WTC11 (cell line): ENCODE measurements around the gene RTF2. TPM values are rescaled to one million over a fixed set of nuclear protein-coding genes. Genes with fewer than 3 reads are reported as not detected.

Source experiments
- ATAC-seq: fragments of 200-7000 bp; cut with Tn5 transposase; 2 replicates; pipeline ENCODE4 v1.10.0; 2021; ENCODE audit warnings: mild to moderate bottlenecking, moderate library complexity
- CTCF ChIA-PET: fragments of 300-600 bp; sonication (Branson Sonifier 250); formaldehyde crosslinking; loops from one replicate; lab custom pipeline; 2021; ENCODE audit warnings: antibody characterized with exemption; lab: Charles Lee
- POLR2A ChIA-PET: fragments of 350-600 bp; sonication (Branson Sonifier 250); formaldehyde crosslinking; loops from one replicate; lab custom pipeline; 2021; ENCODE audit warnings: antibody characterized with exemption; lab: Charles Lee
- DNase-seq: peaks from one replicate; pipeline ENCODE4 v3.0.0; 2021; ENCODE audit warnings: low spot score
- H3K27ac Mint-ChIP-seq: 2 replicates; pipeline ENCODE4 v1.8.0; 2021; ENCODE audit warnings: mixed read lengths
- H3K27me3 Mint-ChIP-seq: 2 replicates; pipeline ENCODE4 v1.8.0; 2021; ENCODE audit warnings: low read depth, mild to moderate bottlenecking, moderate library complexity, mixed read lengths
- H3K36me3 Mint-ChIP-seq: 2 replicates; pipeline ENCODE4 v1.8.0; 2021; ENCODE audit warnings: mixed read lengths
- H3K4me1 Mint-ChIP-seq: 2 replicates; pipeline ENCODE4 v1.8.0; 2022; ENCODE audit warnings: mixed read lengths
- H3K4me3 Mint-ChIP-seq: 2 replicates; pipeline ENCODE4 v1.8.0; 2021; ENCODE audit warnings: mild to moderate bottlenecking, moderate library complexity, mixed read lengths
- H3K9me3 Mint-ChIP-seq: 2 replicates; pipeline ENCODE4 v1.8.0; 2021; ENCODE audit warnings: mixed read lengths
- EMX1 ChIP-seq: fragments of 250-450 bp; sonication (Bioruptor Pico); IDR thresholded peaks from 2 replicates; pipeline ENCODE4 v1.8.0; 2021; ENCODE audit warnings: mild to moderate bottlenecking
- GABPB1 ChIP-seq: sonication (generic); formaldehyde crosslinking; IDR thresholded peaks from 2 replicates; pipeline ENCODE4 v1.8.1; 2023; ENCODE audit warnings: mild to moderate bottlenecking, missing genetic modification reagents
- GRHL2 ChIP-seq: fragments of 250-450 bp; sonication (Bioruptor Pico); IDR thresholded peaks from 2 replicates; pipeline ENCODE4 v1.8.0; 2022; ENCODE audit warnings: mild to moderate bottlenecking, moderate library complexity; ENCODE audit not compliant: insufficient replicate concordance, severe bottlenecking
- ZBTB21 ChIP-seq: sonication (generic); formaldehyde crosslinking; IDR thresholded peaks from 2 replicates; pipeline ENCODE4 v1.8.1; 2023; ENCODE audit warnings: mild to moderate bottlenecking, missing genetic modification reagents, borderline replicate concordance
- ZNF138 ChIP-seq: sonication (generic); formaldehyde crosslinking; conservative IDR thresholded peaks from 2 replicates; pipeline ENCODE4 v1.8.1; 2022; ENCODE audit warnings: mild to moderate bottlenecking, moderate library complexity, missing genetic modification reagents
- ZNF232 ChIP-seq: sonication (generic); formaldehyde crosslinking; IDR thresholded peaks from 2 replicates; pipeline ENCODE4 v1.8.0; 2022; ENCODE audit warnings: mild to moderate bottlenecking, missing genetic modification reagents
- total RNA-seq: library from RNA; stranded (reverse); gene quantifications from 3 replicates; pipeline ENCODE4 v1.2.3, GENCODE V29; 2021
- TF ChIP-seq, protein P1 (sequence below): sonication (generic); formaldehyde crosslinking; conservative IDR thresholded peaks from 2 replicates; pipeline ENCODE4 v1.8.1; 2023; ENCODE audit warnings: mild to moderate bottlenecking, low read depth, missing genetic modification reagents, moderate library complexity
- TF ChIP-seq, protein P2 (sequence below): sonication (generic); formaldehyde crosslinking; IDR thresholded peaks from 2 replicates; pipeline ENCODE4 v1.8.1; 2022; ENCODE audit warnings: low read depth, mild to moderate bottlenecking, moderate library complexity, missing genetic modification reagents, borderline replicate concordance
- TF ChIP-seq, protein P3 (sequence below): sonication (generic); formaldehyde crosslinking; IDR thresholded peaks from 2 replicates; pipeline ENCODE4 v1.8.1; 2022; ENCODE audit warnings: mild to moderate bottlenecking, moderate library complexity, missing genetic modification reagents
- TF ChIP-seq, protein P4 (sequence below): sonication (generic); formaldehyde crosslinking; IDR thresholded peaks from 2 replicates; pipeline ENCODE4 v1.8.1; 2023; ENCODE audit warnings: mild to moderate bottlenecking, missing genetic modification reagents, borderline replicate concordance
- TF ChIP-seq, protein P5 (sequence below): sonication (generic); formaldehyde crosslinking; conservative IDR thresholded peaks from 2 replicates; pipeline ENCODE4 v1.8.1; 2022; ENCODE audit warnings: mild to moderate bottlenecking, missing genetic modification reagents
- TF ChIP-seq, protein P6 (sequence below): sonication (generic); formaldehyde crosslinking; IDR thresholded peaks from 2 replicates; pipeline ENCODE4 v1.8.0; 2022; ENCODE audit warnings: mild to moderate bottlenecking, missing genetic modification reagents

RTF2 gene
- total RNA-seq, 1 experiment from 2014 or later = 46.3 TPM

DNA sequence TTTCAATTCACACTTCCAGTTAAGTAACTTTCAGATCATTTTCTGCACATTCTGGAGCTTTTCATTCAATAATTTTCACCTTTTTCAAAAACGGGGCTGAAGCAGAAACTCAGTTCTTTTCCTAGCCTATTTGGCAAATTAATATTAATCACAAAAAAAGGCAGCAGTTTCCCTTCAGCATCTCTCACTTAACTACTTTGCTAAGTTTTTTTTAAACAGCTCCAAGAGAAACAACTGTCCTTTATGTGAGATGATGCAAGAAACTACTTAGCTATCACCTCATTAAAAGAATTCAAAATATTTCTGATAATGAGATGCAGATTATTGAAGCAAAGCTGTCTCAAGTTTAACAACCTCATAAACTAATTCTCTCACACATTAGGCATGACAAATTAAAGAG, 44.5 kb upstream of the RTF2 start (continued):
- no peak for TF ChIP-seq GABPB1 (CRISPR knock-in tag)
- TF ChIP-seq ZBTB21 (CRISPR knock-in tag) = no peak
- TF ChIP-seq EMX1 (CRISPR knock-in tag) = no peak

DNA sequence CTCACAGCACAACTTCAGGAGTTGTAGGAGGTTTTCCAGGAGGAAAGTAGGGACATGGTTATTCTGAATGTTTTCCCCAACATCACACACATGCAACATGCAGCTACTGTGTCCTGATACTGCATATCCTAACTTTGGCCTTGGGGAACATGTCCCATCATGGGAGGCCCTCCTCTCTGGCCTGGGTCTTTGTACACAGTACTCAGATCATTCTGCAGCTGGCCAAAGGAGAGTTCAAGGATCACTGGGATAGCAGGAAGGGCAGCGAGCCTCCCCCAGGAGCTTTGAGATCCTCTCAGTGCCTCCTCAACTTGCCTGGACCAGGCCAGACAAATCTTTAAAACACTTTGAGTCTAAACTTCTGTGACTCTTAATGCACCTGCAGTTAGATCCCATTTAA, 43.5 kb upstream of the RTF2 start:
- Mint-ChIP-seq H3K27me3 (peaks cover 59% of the 10 kb centered on the region), H3K36me3 (no peaks in the 10 kb centered on the region), H3K4me1 (peaks cover 9% of the 10 kb centered on the region), H3K27ac (no peak overlapping the region), H3K9me3 (no peaks in the 10 kb centered on the region), H3K4me3 (no peak overlapping the region)
- TF ChIP-seq, protein P1, sequence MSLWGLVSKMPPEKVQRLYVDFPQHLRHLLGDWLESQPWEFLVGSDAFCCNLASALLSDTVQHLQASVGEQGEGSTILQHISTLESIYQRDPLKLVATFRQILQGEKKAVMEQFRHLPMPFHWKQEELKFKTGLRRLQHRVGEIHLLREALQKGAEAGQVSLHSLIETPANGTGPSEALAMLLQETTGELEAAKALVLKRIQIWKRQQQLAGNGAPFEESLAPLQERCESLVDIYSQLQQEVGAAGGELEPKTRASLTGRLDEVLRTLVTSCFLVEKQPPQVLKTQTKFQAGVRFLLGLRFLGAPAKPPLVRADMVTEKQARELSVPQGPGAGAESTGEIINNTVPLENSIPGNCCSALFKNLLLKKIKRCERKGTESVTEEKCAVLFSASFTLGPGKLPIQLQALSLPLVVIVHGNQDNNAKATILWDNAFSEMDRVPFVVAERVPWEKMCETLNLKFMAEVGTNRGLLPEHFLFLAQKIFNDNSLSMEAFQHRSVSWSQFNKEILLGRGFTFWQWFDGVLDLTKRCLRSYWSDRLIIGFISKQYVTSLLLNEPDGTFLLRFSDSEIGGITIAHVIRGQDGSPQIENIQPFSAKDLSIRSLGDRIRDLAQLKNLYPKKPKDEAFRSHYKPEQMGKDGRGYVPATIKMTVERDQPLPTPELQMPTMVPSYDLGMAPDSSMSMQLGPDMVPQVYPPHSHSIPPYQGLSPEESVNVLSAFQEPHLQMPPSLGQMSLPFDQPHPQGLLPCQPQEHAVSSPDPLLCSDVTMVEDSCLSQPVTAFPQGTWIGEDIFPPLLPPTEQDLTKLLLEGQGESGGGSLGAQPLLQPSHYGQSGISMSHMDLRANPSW = no peak
- TF ChIP-seq, protein P2, sequence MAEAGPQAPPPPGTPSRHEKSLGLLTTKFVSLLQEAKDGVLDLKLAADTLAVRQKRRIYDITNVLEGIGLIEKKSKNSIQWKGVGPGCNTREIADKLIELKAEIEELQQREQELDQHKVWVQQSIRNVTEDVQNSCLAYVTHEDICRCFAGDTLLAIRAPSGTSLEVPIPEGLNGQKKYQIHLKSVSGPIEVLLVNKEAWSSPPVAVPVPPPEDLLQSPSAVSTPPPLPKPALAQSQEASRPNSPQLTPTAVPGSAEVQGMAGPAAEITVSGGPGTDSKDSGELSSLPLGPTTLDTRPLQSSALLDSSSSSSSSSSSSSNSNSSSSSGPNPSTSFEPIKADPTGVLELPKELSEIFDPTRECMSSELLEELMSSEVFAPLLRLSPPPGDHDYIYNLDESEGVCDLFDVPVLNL (CRISPR knock-in tag) = no peak
- TF ChIP-seq ZNF232 (no peak), GRHL2 (no peak)
- TF ChIP-seq, protein P3, sequence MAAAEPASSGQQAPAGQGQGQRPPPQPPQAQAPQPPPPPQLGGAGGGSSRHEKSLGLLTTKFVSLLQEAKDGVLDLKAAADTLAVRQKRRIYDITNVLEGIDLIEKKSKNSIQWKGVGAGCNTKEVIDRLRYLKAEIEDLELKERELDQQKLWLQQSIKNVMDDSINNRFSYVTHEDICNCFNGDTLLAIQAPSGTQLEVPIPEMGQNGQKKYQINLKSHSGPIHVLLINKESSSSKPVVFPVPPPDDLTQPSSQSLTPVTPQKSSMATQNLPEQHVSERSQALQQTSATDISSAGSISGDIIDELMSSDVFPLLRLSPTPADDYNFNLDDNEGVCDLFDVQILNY (CRISPR knock-in tag) = no peak
- CTCF ChIA-PET = no interaction called here
- DNase-seq (no peak), ATAC-seq (no peak)
- POLR2A ChIA-PET = no interaction called here

DNA sequence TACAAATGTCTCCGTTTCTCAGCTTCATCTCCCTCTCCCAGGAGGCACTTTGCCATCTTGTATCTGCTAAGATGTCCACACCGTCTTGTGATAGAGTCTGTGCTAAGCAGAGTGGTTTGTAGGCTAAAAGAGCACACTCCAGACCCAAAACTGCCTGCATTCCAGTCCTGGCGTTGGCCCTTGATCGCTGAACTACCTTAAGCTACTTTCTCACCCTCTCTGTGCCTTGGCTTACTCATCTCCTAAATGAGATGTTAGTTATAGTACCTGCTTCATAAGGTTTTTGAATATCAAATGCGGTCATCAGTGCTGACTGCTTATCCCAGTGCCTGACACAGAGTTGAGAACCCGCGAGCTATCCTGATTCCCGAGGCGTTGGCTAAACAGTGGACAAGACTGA, 42.4 kb upstream of the RTF2 start:
- ATAC-seq (no peak), DNase-seq (no peak)
- H3K27ac Mint-ChIP-seq = no peak overlapping the region
- no peaks in the 10 kb centered on the region for H3K36me3 Mint-ChIP-seq
- peaks cover 9% of the 10 kb centered on the region for H3K4me1 Mint-ChIP-seq
- H3K9me3 Mint-ChIP-seq = no peaks in the 10 kb centered on the region
- peaks cover 56% of the 10 kb centered on the region for H3K27me3 Mint-ChIP-seq
- TF ChIP-seq, protein P4, sequence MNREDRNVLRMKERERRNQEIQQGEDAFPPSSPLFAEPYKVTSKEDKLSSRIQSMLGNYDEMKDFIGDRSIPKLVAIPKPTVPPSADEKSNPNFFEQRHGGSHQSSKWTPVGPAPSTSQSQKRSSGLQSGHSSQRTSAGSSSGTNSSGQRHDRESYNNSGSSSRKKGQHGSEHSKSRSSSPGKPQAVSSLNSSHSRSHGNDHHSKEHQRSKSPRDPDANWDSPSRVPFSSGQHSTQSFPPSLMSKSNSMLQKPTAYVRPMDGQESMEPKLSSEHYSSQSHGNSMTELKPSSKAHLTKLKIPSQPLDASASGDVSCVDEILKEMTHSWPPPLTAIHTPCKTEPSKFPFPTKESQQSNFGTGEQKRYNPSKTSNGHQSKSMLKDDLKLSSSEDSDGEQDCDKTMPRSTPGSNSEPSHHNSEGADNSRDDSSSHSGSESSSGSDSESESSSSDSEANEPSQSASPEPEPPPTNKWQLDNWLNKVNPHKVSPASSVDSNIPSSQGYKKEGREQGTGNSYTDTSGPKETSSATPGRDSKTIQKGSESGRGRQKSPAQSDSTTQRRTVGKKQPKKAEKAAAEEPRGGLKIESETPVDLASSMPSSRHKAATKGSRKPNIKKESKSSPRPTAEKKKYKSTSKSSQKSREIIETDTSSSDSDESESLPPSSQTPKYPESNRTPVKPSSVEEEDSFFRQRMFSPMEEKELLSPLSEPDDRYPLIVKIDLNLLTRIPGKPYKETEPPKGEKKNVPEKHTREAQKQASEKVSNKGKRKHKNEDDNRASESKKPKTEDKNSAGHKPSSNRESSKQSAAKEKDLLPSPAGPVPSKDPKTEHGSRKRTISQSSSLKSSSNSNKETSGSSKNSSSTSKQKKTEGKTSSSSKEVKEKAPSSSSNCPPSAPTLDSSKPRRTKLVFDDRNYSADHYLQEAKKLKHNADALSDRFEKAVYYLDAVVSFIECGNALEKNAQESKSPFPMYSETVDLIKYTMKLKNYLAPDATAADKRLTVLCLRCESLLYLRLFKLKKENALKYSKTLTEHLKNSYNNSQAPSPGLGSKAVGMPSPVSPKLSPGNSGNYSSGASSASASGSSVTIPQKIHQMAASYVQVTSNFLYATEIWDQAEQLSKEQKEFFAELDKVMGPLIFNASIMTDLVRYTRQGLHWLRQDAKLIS = no peak
- TF ChIP-seq GABPB1 (CRISPR knock-in tag) (no peak), ZNF138 (CRISPR knock-in tag) (no peak)
- TF ChIP-seq, protein P5, sequence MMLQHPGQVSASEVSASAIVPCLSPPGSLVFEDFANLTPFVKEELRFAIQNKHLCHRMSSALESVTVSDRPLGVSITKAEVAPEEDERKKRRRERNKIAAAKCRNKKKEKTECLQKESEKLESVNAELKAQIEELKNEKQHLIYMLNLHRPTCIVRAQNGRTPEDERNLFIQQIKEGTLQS (CRISPR knock-in tag) = no peak
- TF ChIP-seq, protein P6, sequence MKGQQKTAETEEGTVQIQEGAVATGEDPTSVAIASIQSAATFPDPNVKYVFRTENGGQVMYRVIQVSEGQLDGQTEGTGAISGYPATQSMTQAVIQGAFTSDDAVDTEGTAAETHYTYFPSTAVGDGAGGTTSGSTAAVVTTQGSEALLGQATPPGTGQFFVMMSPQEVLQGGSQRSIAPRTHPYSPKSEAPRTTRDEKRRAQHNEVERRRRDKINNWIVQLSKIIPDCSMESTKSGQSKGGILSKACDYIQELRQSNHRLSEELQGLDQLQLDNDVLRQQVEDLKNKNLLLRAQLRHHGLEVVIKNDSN (CRISPR knock-in tag) = no peak
- no peak overlapping the region for H3K4me3 Mint-ChIP-seq
- POLR2A ChIA-PET = no interaction called here
- CTCF ChIA-PET = no interaction called here
